ENCODE data around the gene THADA.
A peak's percentile ranks its signal among the peaks of the same experiment; 100 is the strongest.

Gene THADA

DNA sequence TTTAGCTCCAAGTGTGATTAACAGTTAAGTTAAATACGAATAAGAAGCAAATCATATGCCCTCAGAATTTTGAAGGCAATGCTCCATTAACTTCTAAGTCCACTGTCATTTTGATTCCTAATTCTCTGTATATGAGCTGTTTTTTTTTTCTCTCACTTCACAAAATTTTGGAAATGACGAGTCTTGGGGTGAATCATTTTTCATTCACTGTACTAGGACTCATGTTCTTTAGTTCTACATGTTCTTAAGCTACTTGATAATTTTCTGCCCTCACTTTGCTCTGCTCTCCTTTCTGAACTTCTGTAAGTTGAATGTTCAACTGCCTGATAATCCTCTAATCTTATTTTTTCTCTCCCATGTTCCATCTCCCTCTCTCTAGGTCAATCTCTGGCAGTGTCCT, 141.0 kb downstream of the THADA start:
- Histone ChIP-seq H3K9me3 (ENCODE audit: control insufficient read depth, insufficient read depth, low read depth, low read length) (no peaks in the 10 kb centered on the region), H3K4me3 (ENCODE audit: low read depth, low read length) (no peak overlapping the region), H3K36me3 (ENCODE audit: control insufficient read depth in 2 of 2, insufficient read depth in 1 of 2, low read length in 2 of 2) (no peaks in the 10 kb centered on the region), H3K4me1 (ENCODE audit: control insufficient read depth, insufficient read depth, low read length) (peaks cover 2% of the 10 kb centered on the region; the same call in 1 of the 2 replicates), H3K27ac (ENCODE audit: extremely low read depth, low read depth, low read length) (no peak overlapping the region)
- ChIA-PET POLR2A (no interaction called here), CTCF (interaction anchor here (0.7 to 1.0 kb wide), 2 partner anchors 37 to 226 kb away, joined by 3 read pairs; no protein-coding TSS in a partner anchor)
- TF ChIP-seq, protein P1, sequence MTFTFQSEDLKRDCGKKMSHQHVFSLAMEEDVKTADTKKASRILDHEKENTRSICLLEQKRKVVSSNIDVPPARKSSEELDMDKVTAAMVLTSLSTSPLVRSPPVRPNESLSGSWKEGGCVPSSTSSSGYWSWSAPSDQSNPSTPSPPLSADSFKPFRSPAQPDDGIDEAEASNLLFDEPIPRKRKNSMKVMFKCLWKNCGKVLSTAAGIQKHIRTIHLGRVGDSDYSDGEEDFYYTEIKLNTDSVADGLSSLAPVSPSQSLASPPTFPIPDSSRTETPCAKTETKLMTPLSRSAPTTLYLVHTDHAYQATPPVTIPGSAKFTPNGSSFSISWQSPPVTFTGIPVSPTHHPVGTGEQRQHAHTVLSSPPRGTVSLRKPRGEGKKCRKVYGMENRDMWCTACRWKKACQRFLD (tag by site-specific recombination; IDR thresholded peaks at IDR 0.05) = no peak
- no peak for TF ChIP-seq ZNF777 (tag by site-specific recombination; IDR thresholded peaks at IDR 0.05; ENCODE audit: borderline replicate concordance)
- TF ChIP-seq ZNF560 (tag by site-specific recombination; IDR thresholded peaks at IDR 0.05; ENCODE audit: borderline replicate concordance) = no peak
- TF ChIP-seq ZNF175 (tag by site-specific recombination; IDR thresholded peaks at IDR 0.05) = no peak
- TF ChIP-seq ZNF394 (tag by site-specific recombination; IDR thresholded peaks at IDR 0.05; ENCODE audit: borderline replicate concordance) = no peak
- no peak for TF ChIP-seq ZNF155 (tag by site-specific recombination; IDR thresholded peaks at IDR 0.05)
- TF ChIP-seq WT1 (tag by site-specific recombination; IDR thresholded peaks at IDR 0.05) = no peak
- TF ChIP-seq ZNF629 (tag by site-specific recombination; IDR thresholded peaks at IDR 0.05) = no peak

- ChIA-PET POLR2A (no interaction called here), CTCF (interaction anchor here (0.6 to 0.7 kb wide), 3 partner anchors 15 to 593 kb away, joined by 3 to 4 read pairs (median 3); no protein-coding TSS in a partner anchor)
- TF ChIP-seq ZNF777 (tag by site-specific recombination; IDR thresholded peaks at IDR 0.05; ENCODE audit: borderline replicate concordance) = no peak
- TF ChIP-seq ZNF121 (tag by site-specific recombination; IDR thresholded peaks at IDR 0.05) = no peak
- no peak for TF ChIP-seq OSR2 (tag by site-specific recombination; IDR thresholded peaks at IDR 0.05)
- TF ChIP-seq ZNF175 (tag by site-specific recombination; IDR thresholded peaks at IDR 0.05) = no peak
- TF ChIP-seq ZNF785 (tag by site-specific recombination; IDR thresholded peaks at IDR 0.05) = no peak
- Histone ChIP-seq H3K27ac (ENCODE audit: extremely low read depth, low read depth, low read length) (no peak overlapping the region), H3K9me3 (ENCODE audit: control insufficient read depth, insufficient read depth, low read depth, low read length) (no peaks in the 10 kb centered on the region), H3K4me3 (ENCODE audit: low read depth, low read length) (no peak overlapping the region), H3K36me3 (ENCODE audit: control insufficient read depth in 2 of 2, insufficient read depth in 1 of 2, low read length in 2 of 2) (no peaks in the 10 kb centered on the region), H3K4me1 (ENCODE audit: control insufficient read depth, insufficient read depth, low read length) (peaks cover 2% of the 10 kb centered on the region; the same call in 1 of the 2 replicates)
These were observed 142.4 kb downstream of the THADA start for GRCh38 chr2:43453179-43454170.

- Histone ChIP-seq H3K4me3 (ENCODE audit: low read depth, low read length) (no peak overlapping the region), H3K4me1 (ENCODE audit: control insufficient read depth, insufficient read depth, low read length) (peaks cover 2% of the 10 kb centered on the region; the same call in 1 of the 2 replicates), H3K9me3 (ENCODE audit: control insufficient read depth, insufficient read depth, low read depth, low read length) (no peaks in the 10 kb centered on the region), H3K27ac (ENCODE audit: extremely low read depth, low read depth, low read length) (no peak overlapping the region), H3K36me3 (ENCODE audit: control insufficient read depth in 2 of 2, insufficient read depth in 1 of 2, low read length in 2 of 2) (no peaks in the 10 kb centered on the region)
- ChIA-PET POLR2A (no interaction called here), CTCF (no interaction called here)
- TF ChIP-seq ZNF658 (tag by site-specific recombination; IDR thresholded peaks at IDR 0.05) (no peak), ZNF792 (tag by site-specific recombination; IDR thresholded peaks at IDR 0.05) (no peak)
These were observed 143.5 kb downstream of the THADA start for GRCh38 chr2:43452318-43452731.

GRCh38 chr2:43450617-43451016, 145.2 kb downstream of the THADA start:
- no peaks in the 10 kb centered on the region for H3K9me3 ChIP-seq (ENCODE audit: control insufficient read depth, insufficient read depth, low read depth, low read length)
- peak; percentile 47 for TF ChIP-seq SETDB1 (IDR thresholded peaks at IDR 0.05; ENCODE audit: insufficient read length, low read length)
- no peak for TF ChIP-seq PBX3 (CRISPR knock-in tag; IDR thresholded peaks at IDR 0.05)
- H3K4me3 ChIP-seq (ENCODE audit: low read depth, low read length) = no peak overlapping the region
- peaks cover 2% of the 10 kb centered on the region; the same call in 1 of the 2 replicates for H3K4me1 ChIP-seq (ENCODE audit: control insufficient read depth, insufficient read depth, low read length)
- H3K27ac ChIP-seq (ENCODE audit: extremely low read depth, low read depth, low read length) = no peak overlapping the region
- CTCF ChIA-PET = no interaction called here
- no peaks in the 10 kb centered on the region for H3K36me3 ChIP-seq (ENCODE audit: control insufficient read depth in 2 of 2, insufficient read depth in 1 of 2, low read length in 2 of 2)
- POLR2A ChIA-PET = no interaction called here

Data from HEK293 (cell line).